ENCODE results near the gene SETDB2.
A peak's percentile ranks its signal among the peaks of the same experiment; 100 is the strongest.

Gene SETDB2

GRCh38 chr13:49400755-49401659, 43.1 kb upstream of the SETDB2 start:
- peak; percentile 33 for DNase-seq
- H3K4me3 ChIP-seq (ENCODE audit: low read depth, low read length), result no peak overlapping the region

GRCh38 chr13:49403996-49404702, 39.9 kb upstream of the SETDB2 start:
- in situ Hi-C loops (cut with HindIII; ENCODE audit: low pct_ligation_motif_present, low sequenced_read_pairs), result no loop called here
- no peak for TF ChIP-seq CTCF (IDR thresholded peaks at IDR 0.05; ENCODE audit: low read depth, low read length, missing control alignments)

More at GRCh38 chr13:49400755-49401659, 43.1 kb upstream of the SETDB2 start:
- in situ Hi-C loops (cut with HindIII; ENCODE audit: low pct_ligation_motif_present, low sequenced_read_pairs), result no loop called here
- Histone ChIP-seq H3K27ac (no peak overlapping the region), H3K27me3 (replicated peaks) (no peaks in the 10 kb centered on the region), H3K36me3 (replicated peaks) (no peaks in the 10 kb centered on the region)
- TF ChIP-seq CTCF (IDR thresholded peaks at IDR 0.05; ENCODE audit: low read depth, low read length, missing control alignments), result no peak

GRCh38 chr13:49404703-49405020, 39.4 kb upstream of the SETDB2 start:
- H3K4me3 ChIP-seq (ENCODE audit: low read depth, low read length), result no peak overlapping the region
- DNase-seq, result no peak
- H3K36me3 ChIP-seq (replicated peaks), result no peaks in the 10 kb centered on the region
- in situ Hi-C loops (cut with HindIII; ENCODE audit: low pct_ligation_motif_present, low sequenced_read_pairs), result no loop called here
- TF ChIP-seq CTCF (IDR thresholded peaks at IDR 0.05; ENCODE audit: low read depth, low read length, missing control alignments), result no peak
- H3K27ac ChIP-seq, result no peak overlapping the region
- H3K27me3 ChIP-seq (replicated peaks), result no peaks in the 10 kb centered on the region

More at GRCh38 chr13:49403996-49404702, 39.9 kb upstream of the SETDB2 start:
- Histone ChIP-seq H3K27me3 (replicated peaks) (no peaks in the 10 kb centered on the region), H3K36me3 (replicated peaks) (no peaks in the 10 kb centered on the region), H3K4me3 (ENCODE audit: low read depth, low read length) (no peak overlapping the region), H3K27ac (no peak overlapping the region)
- DNase-seq, result no peak

GRCh38 chr13:49407068-49407467, 37.0 kb upstream of the SETDB2 start:
- H3K27ac ChIP-seq, result no peak overlapping the region
- no peaks in the 10 kb centered on the region for H3K27me3 ChIP-seq (replicated peaks)
- TF ChIP-seq CTCF (IDR thresholded peaks at IDR 0.05; ENCODE audit: low read depth, low read length, missing control alignments), result no peak
- no peak for DNase-seq
- H3K36me3 ChIP-seq (replicated peaks), result no peaks in the 10 kb centered on the region
- H3K4me3 ChIP-seq (ENCODE audit: low read depth, low read length), result no peak overlapping the region
- in situ Hi-C loops (cut with HindIII; ENCODE audit: low pct_ligation_motif_present, low sequenced_read_pairs), result no loop called here

GRCh38 chr13:49407936-49408335, 36.1 kb upstream of the SETDB2 start:
- H3K27me3 ChIP-seq (replicated peaks), result no peaks in the 10 kb centered on the region
- H3K4me3 ChIP-seq (ENCODE audit: low read depth, low read length), result no peak overlapping the region
- H3K27ac ChIP-seq, result no peak overlapping the region
- in situ Hi-C loops (cut with HindIII; ENCODE audit: low pct_ligation_motif_present, low sequenced_read_pairs), result no loop called here
- H3K36me3 ChIP-seq (replicated peaks), result no peaks in the 10 kb centered on the region
- no peak for DNase-seq
- TF ChIP-seq CTCF (IDR thresholded peaks at IDR 0.05; ENCODE audit: low read depth, low read length, missing control alignments), result no peak
